Stimulated activated CD4-positive, alpha-beta T cell treated with anti-CD3 and anti-CD28 coated beads, Interleukin-12 subunit alpha, Interleukin-12 subunit beta, amount 100 ng/mL, for 4 hours (primary cell): ENCODE results near the gene SGCD.

Source experiments
- DNase-seq: peaks from one replicate; pipeline ENCODE4 v3.0.0-alpha.2; 2020

Gene SGCD

GRCh38 chr5:156471893-156472292 is 144.9 kb downstream of the SGCD start:
- no peak for DNase-seq

GRCh38 chr5:156473269-156473908 is 146.4 kb downstream of the SGCD start:
- DNase-seq, result no peak

- no peak for DNase-seq
These were observed 147.3 kb downstream of the SGCD start for GRCh38 chr5:156474251-156474650.

GRCh38 chr5:156475182-156476157 is 148.5 kb downstream of the SGCD start:
- no peak for DNase-seq

GRCh38 chr5:156476158-156476551 is 149.2 kb downstream of the SGCD start:
- DNase-seq, result no peak

- DNase-seq, result no peak
These were observed 149.7 kb downstream of the SGCD start for GRCh38 chr5:156476678-156477077.

GRCh38 chr5:156477196-156477595 is 150.2 kb downstream of the SGCD start:
- DNase-seq, result no peak

- DNase-seq, result no peak
These were observed 152.9 kb downstream of the SGCD start for GRCh38 chr5:156479849-156480248.

GRCh38 chr5:156481741-156482140 is 154.8 kb downstream of the SGCD start:
- DNase-seq, result no peak

GRCh38 chr5:156482818-156483217 is 155.9 kb downstream of the SGCD start:
- no peak for DNase-seq

GRCh38 chr5:156486394-156487238 is 159.7 kb downstream of the SGCD start:
- no peak for DNase-seq

- DNase-seq, result no peak
These were observed 164.8 kb downstream of the SGCD start for GRCh38 chr5:156491766-156492165.

GRCh38 chr5:156496291-156496690 is 169.3 kb downstream of the SGCD start:
- DNase-seq, result no peak

- no peak for DNase-seq
These were observed 170.8 kb downstream of the SGCD start for GRCh38 chr5:156497804-156498208.

GRCh38 chr5:156498226-156498980 is 171.4 kb downstream of the SGCD start:
- no peak for DNase-seq

- no peak for DNase-seq
These were observed 173.8 kb downstream of the SGCD start for GRCh38 chr5:156500755-156501154.

GRCh38 chr5:156505101-156505500 is 178.1 kb downstream of the SGCD start:
- no peak for DNase-seq

- DNase-seq, result no peak
These were observed 186.3 kb downstream of the SGCD start for GRCh38 chr5:156513123-156513815.

- DNase-seq, result no peak
These were observed 188.2 kb downstream of the SGCD start for GRCh38 chr5:156515121-156515520.

- no peak for DNase-seq
These were observed 188.9 kb downstream of the SGCD start for GRCh38 chr5:156515803-156516360.
